ENCODE results near the gene CR1. TPM values are rescaled to one million over a fixed set of nuclear protein-coding genes. Genes with fewer than 3 reads are reported as not detected.
"Not testable (repeated sequence)": the region's sequence is repeated elsewhere in the genome, so short reads cannot be mapped to it uniquely, and the experiment has no call there.

The CR1 gene
- total and polyA plus RNA-seq, 9 donors = 0.25 to 5.8 (median 1.2) TPM

GRCh38 chr1:207514890-207515289 is 18.9 kb downstream of the CR1 start:
- no peak for TF ChIP-seq POLR2A (IDR thresholded peaks at IDR 0.05)
- TF ChIP-seq CTCF (IDR thresholded peaks at IDR 0.05) = no peak
- TF ChIP-seq EP300 (IDR thresholded peaks at IDR 0.05) = no peak
- H3K4me3 ChIP-seq = no peak overlapping the region
- H3K27me3 ChIP-seq = no peaks in the 10 kb centered on the region
- intact Hi-C loops (cut with DNase I) = no loop called here
- H3K27ac ChIP-seq = no peak overlapping the region
- H3K9me3 ChIP-seq = peaks cover 0 to 2% of the 10 kb centered on the region in 2 donors
- no peaks in the 10 kb centered on the region for H3K36me3 ChIP-seq
- 89 to 91% (median 90%) methylated on average over 13 of the region's 13 CpGs for WGBS, 3 donors
- no peaks in the 10 kb centered on the region for H3K4me1 ChIP-seq (ENCODE audit: insufficient read depth)
- DNase-seq = no peak

- Histone ChIP-seq H3K27me3 (no peaks in the 10 kb centered on the region), H3K4me3 (no peak overlapping the region), H3K4me1 (ENCODE audit: insufficient read depth) (no peaks in the 10 kb centered on the region), H3K36me3 (no peaks in the 10 kb centered on the region), H3K27ac (no peak overlapping the region), H3K9me3 (peaks cover 0 to 2% of the 10 kb centered on the region in 2 donors)
- no peak for DNase-seq
- intact Hi-C loops (cut with DNase I) = no loop called here
- TF ChIP-seq EP300 (IDR thresholded peaks at IDR 0.05) = no peak
- no peak for TF ChIP-seq CTCF (IDR thresholded peaks at IDR 0.05)
- TF ChIP-seq POLR2A (IDR thresholded peaks at IDR 0.05) = no peak
Measured at GRCh38 chr1:207516729-207517128, 20.8 kb downstream of the CR1 start.

- no peak overlapping the region for H3K27ac ChIP-seq
- no peak for TF ChIP-seq POLR2A (IDR thresholded peaks at IDR 0.05)
- TF ChIP-seq CTCF (IDR thresholded peaks at IDR 0.05) = no peak
- no peak for TF ChIP-seq EP300 (IDR thresholded peaks at IDR 0.05)
- intact Hi-C loops (cut with DNase I) = no loop called here
- H3K9me3 ChIP-seq = peaks cover 0 to 2% of the 10 kb centered on the region in 2 donors
- H3K4me1 ChIP-seq (ENCODE audit: insufficient read depth) = no peaks in the 10 kb centered on the region
- WGBS, 3 donors = 60 to 71% (median 66%) methylated on average over 4 of the region's 4 CpGs
- no peaks in the 10 kb centered on the region for H3K27me3 ChIP-seq
- H3K4me3 ChIP-seq = no peak overlapping the region
- no peaks in the 10 kb centered on the region for H3K36me3 ChIP-seq
- no peak for DNase-seq
Measured at GRCh38 chr1:207518608-207519236, 22.8 kb downstream of the CR1 start.

- intact Hi-C loops (cut with DNase I) = no loop called here
- WGBS, 3 donors = 63 to 69% (median 64%) methylated on average over 23 of the region's 23 CpGs
- no peaks in the 10 kb centered on the region for H3K27me3 ChIP-seq
- H3K9me3 ChIP-seq = peaks cover 0 to 2% of the 10 kb centered on the region in 2 donors
- no peak for DNase-seq
- no peaks in the 10 kb centered on the region for H3K4me1 ChIP-seq (ENCODE audit: insufficient read depth)
- H3K4me3 ChIP-seq = no peak overlapping the region
- H3K36me3 ChIP-seq = no peaks in the 10 kb centered on the region
- H3K27ac ChIP-seq = no peak overlapping the region
- TF ChIP-seq CTCF (IDR thresholded peaks at IDR 0.05) (no peak), EP300 (IDR thresholded peaks at IDR 0.05) (no peak), POLR2A (IDR thresholded peaks at IDR 0.05) (no peak)
Measured at GRCh38 chr1:207519505-207520399, 23.8 kb downstream of the CR1 start.

- H3K4me3 ChIP-seq; H3K9me3 ChIP-seq; H3K27ac ChIP-seq; H3K27me3 ChIP-seq; H3K36me3 ChIP-seq; DNase-seq; intact Hi-C loops (cut with DNase I); H3K4me1 ChIP-seq (ENCODE audit: insufficient read depth): not testable (repeated sequence)
- WGBS, 3 donors = 76 to 82% (median 78%) methylated on average over 10 of the region's 10 CpGs
Measured at GRCh38 chr1:207520400-207521345, 24.7 kb downstream of the CR1 start.

GRCh38 chr1:207525239-207525638 is 29.3 kb downstream of the CR1 start:
- H3K4me3 ChIP-seq; DNase-seq; H3K27me3 ChIP-seq; H3K27ac ChIP-seq; H3K36me3 ChIP-seq; intact Hi-C loops (cut with DNase I); H3K9me3 ChIP-seq; H3K4me1 ChIP-seq (ENCODE audit: insufficient read depth): not testable (repeated sequence)
- WGBS, 3 donors = 0 to 62% (median 44%) methylated on average over 1 to 3 of the region's 3 CpGs

Data from ovary (tissue), 9 donors.